Uterus (tissue), 4 donors: ENCODE results near the gene NFATC1. TPM values are rescaled to one million over a fixed set of nuclear protein-coding genes. Genes with fewer than 3 reads are reported as not detected.

Experiments used
- DNase-seq, 2 donors: peaks; one replicate each; pipeline ENCODE4 v3.0.0-alpha.2; 2019 to 2020
- H3K27ac ChIP-seq, 2 donors: fragments of 200-600 bp; sonication (generic); 1 replicate in 1 of 2; 2 replicates in 1 of 2; pipeline ENCODE4 v1.5.1; 2016 to 2018
- H3K27me3 ChIP-seq, 2 donors: fragments of 200-600 bp; sonication (generic); one replicate each; pipeline ENCODE4 v1.5.1; 2018 to 2019; ENCODE audit warnings: control low read depth in 1 of 2
- H3K36me3 ChIP-seq, 2 donors: fragments of 200-600 bp; sonication (generic); one replicate each; pipeline ENCODE4 v1.5.1; 2019; ENCODE audit warnings: control low read depth in 1 of 2
- H3K4me1 ChIP-seq, 2 donors: fragments of 200-600 bp; sonication (generic); one replicate each; pipeline ENCODE4 v1.5.1; 2018 to 2019; ENCODE audit warnings: control low read depth in 1 of 2
- H3K4me3 ChIP-seq, 2 donors: fragments of 200-600 bp; sonication (generic); 1 replicate in 1 of 2; 2 replicates in 1 of 2; pipeline ENCODE4 v1.5.1; 2018 to 2019; ENCODE audit warnings: mild to moderate bottlenecking in 1 of 2
- H3K9me3 ChIP-seq, 2 donors: fragments of 200-600 bp; sonication (generic); one replicate each; pipeline ENCODE4 v1.5.1; 2019; ENCODE audit warnings: control low read depth in 1 of 2
- CTCF ChIP-seq, 4 experiments: fragments of 200-600 bp in 2 of 4; fragments of 450-650 bp in 2 of 4; sonication (generic) in 2 of 4; IDR thresholded peaks; one replicate each; pipeline ENCODE4 v1.5.1; 2016 to 2019; ENCODE audit warnings: antibody characterized with exemption in 4 of 4, mild to moderate bottlenecking in 2 of 4, moderate library complexity in 1 of 4
- POLR2A ChIP-seq, 2 donors: fragments of 450-650 bp; IDR thresholded peaks; one replicate each; pipeline ENCODE4 v1.6.1; 2016; ENCODE audit warnings: antibody characterized with exemption in 2 of 2, mild to moderate bottlenecking in 1 of 2, moderate library complexity in 1 of 2
- intact Hi-C: fragments of 100-400 bp; cut with DNase I; formaldehyde crosslinking; loops from one replicate; pipeline ENCODE4 v1.15.1; 2023; ENCODE audit warnings: low total_unique reads
- total RNA-seq, 4 donors: library from RNA; depleted of rRNA in 3 of 4; stranded (reverse); fragments of >200 nt in 3 of 4; gene quantifications; one replicate each; pipeline versions ENCODE4 v1.1.0 to v1.2.4, GENCODE V29; 2014 to 2023
- donor health status: DM: yes; HTN: yes; CAD: no.

NFATC1 gene
- total RNA-seq, 4 donors from 2014 or later: 9.2 to 25.1 (median 14.6) TPM

- intact Hi-C loops: no loop called here
- Histone ChIP-seq H3K27me3 (no peaks in the 10 kb centered on the region), H3K4me1 (no peaks in the 10 kb centered on the region), H3K4me3 (no peak overlapping the region), H3K27ac (no peak overlapping the region), H3K36me3 (no peaks in the 10 kb centered on the region), H3K9me3 (no peaks in the 10 kb centered on the region)
- DNase-seq: no peak
- no peak for TF ChIP-seq CTCF (IDR thresholded peaks at IDR 0.05)
- no peak for TF ChIP-seq POLR2A (IDR thresholded peaks at IDR 0.05)
Observed at GRCh38 chr18:79421275-79421857, 25.6 kb downstream of the NFATC1 start.

- intact Hi-C loops: no loop called here
- Histone ChIP-seq H3K9me3 (no peaks in the 10 kb centered on the region), H3K4me3 (no peak overlapping the region), H3K4me1 (no peaks in the 10 kb centered on the region), H3K27ac (no peak overlapping the region), H3K36me3 (no peaks in the 10 kb centered on the region), H3K27me3 (no peaks in the 10 kb centered on the region)
- no peak for DNase-seq
- no peak for TF ChIP-seq CTCF (IDR thresholded peaks at IDR 0.05)
- no peak for TF ChIP-seq POLR2A (IDR thresholded peaks at IDR 0.05)
Observed at GRCh38 chr18:79422022-79422782, 26.5 kb downstream of the NFATC1 start.

- no peaks in the 10 kb centered on the region for H3K4me1 ChIP-seq
- H3K27ac ChIP-seq: no peak overlapping the region
- H3K9me3 ChIP-seq: no peaks in the 10 kb centered on the region
- no peaks in the 10 kb centered on the region for H3K36me3 ChIP-seq
- H3K27me3 ChIP-seq: no peaks in the 10 kb centered on the region
- H3K4me3 ChIP-seq: no peak overlapping the region
- intact Hi-C loops: no loop called here
- no peak for DNase-seq
- TF ChIP-seq POLR2A (IDR thresholded peaks at IDR 0.05) (no peak), CTCF (IDR thresholded peaks at IDR 0.05) (no peak)
Observed at GRCh38 chr18:79422783-79423165, 27.0 kb downstream of the NFATC1 start.

GRCh38 chr18:79423211-79424007 is 27.7 kb downstream of the NFATC1 start:
- H3K36me3 ChIP-seq: no peaks in the 10 kb centered on the region
- peak in 1 of 2 donors; percentile 42 for DNase-seq
- H3K4me1 ChIP-seq: no peaks in the 10 kb centered on the region
- H3K27me3 ChIP-seq: no peaks in the 10 kb centered on the region
- H3K27ac ChIP-seq: peak overlapping the region in 1 of 2 donors; percentile 59
- H3K4me3 ChIP-seq: no peak overlapping the region
- TF ChIP-seq CTCF (IDR thresholded peaks at IDR 0.05) (no peak), POLR2A (IDR thresholded peaks at IDR 0.05) (no peak)
- intact Hi-C loops: no loop called here
- no peaks in the 10 kb centered on the region for H3K9me3 ChIP-seq
